Measurements from ENCODE around the gene MBD1.
"Not testable (repeated sequence)": the region's sequence is repeated elsewhere in the genome, so short reads cannot be mapped to it uniquely, and the experiment has no call there.

MBD1 gene

GRCh38 chr18:50312296-50313030 lies 31.1 kb upstream of the MBD1 start:
- no peak overlapping the region for H3K4me3 ChIP-seq
- H3K36me3 ChIP-seq (ENCODE audit: insufficient read depth, low read length) = no peaks in the 10 kb centered on the region
- DNase-seq (ENCODE audit: low read depth, low spot score) = no peak
- H3K27ac ChIP-seq = no peak overlapping the region
- H3K9me3 ChIP-seq (ENCODE audit: low read depth, low read length) = no peaks in the 10 kb centered on the region
- H3K9ac ChIP-seq (ENCODE audit: insufficient read length) = no peak overlapping the region
- TF ChIP-seq FOXP2 (optimal IDR thresholded peaks at IDR 0.05; ENCODE audit: control extremely low read depth, extremely low read length, insufficient read depth) = no peak
- TF ChIP-seq EZH2 (IDR thresholded peaks at IDR 0.05) = no peak
- TF ChIP-seq POLR2AphosphoS5 (IDR thresholded peaks at IDR 0.05; ENCODE audit: borderline replicate concordance, low read depth, low read length) = no peak

GRCh38 chr18:50311650-50312049 lies 30.3 kb upstream of the MBD1 start:
- no peak overlapping the region for H3K27ac ChIP-seq

GRCh38 chr18:50310080-50310479 lies 28.8 kb upstream of the MBD1 start:
- Histone ChIP-seq H3K9ac (ENCODE audit: insufficient read length) (no peak overlapping the region), H3K9me3 (ENCODE audit: low read depth, low read length) (no peaks in the 10 kb centered on the region), H3K36me3 (ENCODE audit: insufficient read depth, low read length) (no peaks in the 10 kb centered on the region), H3K27ac (no peak overlapping the region), H3K4me3 (no peak overlapping the region)
- TF ChIP-seq FOXP2 (optimal IDR thresholded peaks at IDR 0.05; ENCODE audit: control extremely low read depth, extremely low read length, insufficient read depth) (no peak), EZH2 (IDR thresholded peaks at IDR 0.05) (no peak), POLR2AphosphoS5 (IDR thresholded peaks at IDR 0.05; ENCODE audit: borderline replicate concordance, low read depth, low read length) (no peak)
- no peak for DNase-seq (ENCODE audit: low read depth, low spot score)

More at GRCh38 chr18:50311650-50312049, 30.3 kb upstream of the MBD1 start:
- no peak for DNase-seq (ENCODE audit: low read depth, low spot score)
- Histone ChIP-seq H3K9ac (ENCODE audit: insufficient read length) (no peak overlapping the region), H3K9me3 (ENCODE audit: low read depth, low read length) (no peaks in the 10 kb centered on the region), H3K36me3 (ENCODE audit: insufficient read depth, low read length) (no peaks in the 10 kb centered on the region), H3K4me3 (no peak overlapping the region)
- TF ChIP-seq POLR2AphosphoS5 (IDR thresholded peaks at IDR 0.05; ENCODE audit: borderline replicate concordance, low read depth, low read length) (no peak), EZH2 (IDR thresholded peaks at IDR 0.05) (no peak), FOXP2 (optimal IDR thresholded peaks at IDR 0.05; ENCODE audit: control extremely low read depth, extremely low read length, insufficient read depth) (no peak)

GRCh38 chr18:50308851-50309250 lies 27.5 kb upstream of the MBD1 start:
- not testable (repeated sequence) for H3K9me3 ChIP-seq (ENCODE audit: low read depth, low read length); H3K36me3 ChIP-seq (ENCODE audit: insufficient read depth, low read length); H3K9ac ChIP-seq (ENCODE audit: insufficient read length); H3K27ac ChIP-seq; DNase-seq (ENCODE audit: low read depth, low spot score); H3K4me3 ChIP-seq

- Histone ChIP-seq H3K36me3 (ENCODE audit: insufficient read depth, low read length) (no peaks in the 10 kb centered on the region), H3K9ac (ENCODE audit: insufficient read length) (peak overlapping the region; percentile 32), H3K9me3 (ENCODE audit: low read depth, low read length) (no peaks in the 10 kb centered on the region), H3K4me3 (peak overlapping the region; percentile 81), H3K27ac (no peak overlapping the region)
- peak; percentile 48; the same call in 1 of the 2 replicates for TF ChIP-seq POLR2AphosphoS5 (IDR thresholded peaks at IDR 0.05; ENCODE audit: borderline replicate concordance, low read depth, low read length)
- TF ChIP-seq EZH2 (IDR thresholded peaks at IDR 0.05) = no peak
- peak; percentile 68 for DNase-seq (ENCODE audit: low read depth, low spot score)
Measured at GRCh38 chr18:50307738-50308470, 26.6 kb upstream of the MBD1 start.

- no peaks in the 10 kb centered on the region for H3K9me3 ChIP-seq (ENCODE audit: low read depth, low read length)
- no peak for TF ChIP-seq POLR2AphosphoS5 (IDR thresholded peaks at IDR 0.05; ENCODE audit: borderline replicate concordance, low read depth, low read length)
- no peak for TF ChIP-seq FOXP2 (optimal IDR thresholded peaks at IDR 0.05; ENCODE audit: control extremely low read depth, extremely low read length, insufficient read depth)
- no peak for TF ChIP-seq EZH2 (IDR thresholded peaks at IDR 0.05)
- H3K27ac ChIP-seq = no peak overlapping the region
- no peak for DNase-seq (ENCODE audit: low read depth, low spot score)
- H3K9ac ChIP-seq (ENCODE audit: insufficient read length) = peak overlapping the region; percentile 32
- H3K36me3 ChIP-seq (ENCODE audit: insufficient read depth, low read length) = no peaks in the 10 kb centered on the region
- H3K4me3 ChIP-seq = peak overlapping the region; percentile 81
Measured at GRCh38 chr18:50307400-50307737, 26.0 kb upstream of the MBD1 start.

- H3K4me3 ChIP-seq = peak overlapping the region; percentile 81
- H3K9ac ChIP-seq (ENCODE audit: insufficient read length) = no peak overlapping the region
- TF ChIP-seq EZH2 (IDR thresholded peaks at IDR 0.05) = no peak
- TF ChIP-seq FOXP2 (optimal IDR thresholded peaks at IDR 0.05; ENCODE audit: control extremely low read depth, extremely low read length, insufficient read depth) = no peak
- TF ChIP-seq POLR2AphosphoS5 (IDR thresholded peaks at IDR 0.05; ENCODE audit: borderline replicate concordance, low read depth, low read length) = no peak
- no peaks in the 10 kb centered on the region for H3K36me3 ChIP-seq (ENCODE audit: insufficient read depth, low read length)
- no peak overlapping the region for H3K27ac ChIP-seq
- no peaks in the 10 kb centered on the region for H3K9me3 ChIP-seq (ENCODE audit: low read depth, low read length)
- no peak for DNase-seq (ENCODE audit: low read depth, low spot score)
Measured at GRCh38 chr18:50306944-50307343, 25.6 kb upstream of the MBD1 start.

GRCh38 chr18:50301074-50301473 lies 19.8 kb upstream of the MBD1 start:
- no peaks in the 10 kb centered on the region for H3K36me3 ChIP-seq (ENCODE audit: insufficient read depth, low read length)
- H3K9me3 ChIP-seq (ENCODE audit: low read depth, low read length) = no peaks in the 10 kb centered on the region
- DNase-seq (ENCODE audit: low read depth, low spot score) = no peak
- TF ChIP-seq POLR2AphosphoS5 (IDR thresholded peaks at IDR 0.05; ENCODE audit: borderline replicate concordance, low read depth, low read length) (no peak), EZH2 (IDR thresholded peaks at IDR 0.05) (no peak), FOXP2 (optimal IDR thresholded peaks at IDR 0.05; ENCODE audit: control extremely low read depth, extremely low read length, insufficient read depth) (no peak)
- H3K27ac ChIP-seq = no peak overlapping the region
- H3K4me3 ChIP-seq = no peak overlapping the region
- H3K9ac ChIP-seq (ENCODE audit: insufficient read length) = no peak overlapping the region

All from SK-N-MC (cell line).